GM18505 (cell line): ENCODE data around the gene FAM234B.
"Not testable (repeated sequence)": the region's sequence is repeated elsewhere in the genome, so short reads cannot be mapped to it uniquely, and the experiment has no call there.

Experiments used
- ATAC-seq: cut with Tn5 transposase; IDR thresholded peaks from one replicate; pipeline ENCODE4 v1.9.1; 2021; ENCODE audit not compliant: unreplicated experiment
- POLR2A ChIP-seq: IDR thresholded peaks from 4 replicates; pipeline ENCODE4 v1.6.1; 2011; ENCODE audit warnings: borderline replicate concordance; ENCODE audit not compliant: insufficient read depth, insufficient read length; ENCODE audit errors: extremely low read depth

The FAM234B gene

DNA sequence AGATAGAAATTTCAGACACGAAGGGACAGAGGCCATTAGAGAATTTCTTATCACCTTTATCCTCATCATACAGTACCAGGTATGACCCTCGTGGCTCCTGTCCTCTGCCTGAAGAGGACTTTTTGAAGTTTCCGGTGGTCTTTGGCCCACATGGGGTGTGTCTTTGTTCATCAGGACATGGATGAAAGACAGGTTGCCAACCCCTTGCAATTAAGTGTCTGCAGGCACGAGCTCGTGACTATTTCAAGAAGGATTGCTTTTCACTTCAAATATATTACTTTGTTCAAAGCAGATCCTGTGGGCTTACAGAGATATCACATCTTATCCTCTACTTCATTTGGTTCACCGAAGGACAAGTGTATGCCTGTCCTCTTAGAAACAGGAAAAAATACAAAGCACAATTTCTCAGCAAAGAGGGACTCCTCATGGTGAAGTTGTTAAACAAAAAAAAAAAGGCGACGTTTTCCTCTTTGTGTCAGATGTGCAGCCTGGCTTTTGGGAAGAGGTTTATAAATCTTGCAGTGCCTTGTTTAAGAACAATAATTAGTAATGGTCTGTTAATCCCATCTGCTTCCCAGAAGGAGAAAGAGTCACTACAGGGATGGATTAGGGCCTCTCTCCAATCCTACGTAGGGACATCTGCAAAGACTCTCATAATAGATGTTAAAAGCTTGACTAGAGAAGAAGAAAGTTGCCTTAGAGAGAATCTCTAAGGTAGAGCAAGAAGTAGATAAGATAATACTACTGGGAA, 13.5 kb upstream of the FAM234B start:
- TF ChIP-seq POLR2A = no peak
- ATAC-seq = no peak

GRCh38 chr12:13032164-13032563, 12.0 kb upstream of the FAM234B start:
- TF ChIP-seq POLR2A = no peak
- no peak for ATAC-seq

- ATAC-seq = no peak
- no peak for TF ChIP-seq POLR2A
Measured at GRCh38 chr12:13033476-13033875, 10.7 kb upstream of the FAM234B start.

GRCh38 chr12:13035335-13035734, 8.8 kb upstream of the FAM234B start:
- not testable (repeated sequence) for ATAC-seq

DNA sequence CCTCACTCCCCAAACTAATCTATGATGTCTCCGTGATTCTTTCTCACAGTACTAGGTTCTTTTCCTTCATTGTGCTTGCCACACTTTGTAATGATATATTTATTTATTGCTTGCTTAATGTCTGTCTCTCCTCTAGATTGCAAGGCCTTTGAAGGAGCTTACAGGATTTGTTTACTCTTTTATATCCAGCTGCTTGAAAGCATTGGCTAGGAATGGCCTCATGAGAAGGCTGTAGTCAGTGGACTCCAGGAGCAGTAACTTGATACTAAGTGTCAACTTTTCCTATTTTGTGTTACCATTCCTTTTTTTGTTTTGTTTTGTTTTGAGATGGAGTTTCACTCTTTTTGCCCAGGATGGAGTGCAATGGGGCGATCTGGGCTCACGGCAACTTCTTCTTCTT, 7.3 kb upstream of the FAM234B start:
- ATAC-seq = no peak
- TF ChIP-seq POLR2A = no peak

DNA sequence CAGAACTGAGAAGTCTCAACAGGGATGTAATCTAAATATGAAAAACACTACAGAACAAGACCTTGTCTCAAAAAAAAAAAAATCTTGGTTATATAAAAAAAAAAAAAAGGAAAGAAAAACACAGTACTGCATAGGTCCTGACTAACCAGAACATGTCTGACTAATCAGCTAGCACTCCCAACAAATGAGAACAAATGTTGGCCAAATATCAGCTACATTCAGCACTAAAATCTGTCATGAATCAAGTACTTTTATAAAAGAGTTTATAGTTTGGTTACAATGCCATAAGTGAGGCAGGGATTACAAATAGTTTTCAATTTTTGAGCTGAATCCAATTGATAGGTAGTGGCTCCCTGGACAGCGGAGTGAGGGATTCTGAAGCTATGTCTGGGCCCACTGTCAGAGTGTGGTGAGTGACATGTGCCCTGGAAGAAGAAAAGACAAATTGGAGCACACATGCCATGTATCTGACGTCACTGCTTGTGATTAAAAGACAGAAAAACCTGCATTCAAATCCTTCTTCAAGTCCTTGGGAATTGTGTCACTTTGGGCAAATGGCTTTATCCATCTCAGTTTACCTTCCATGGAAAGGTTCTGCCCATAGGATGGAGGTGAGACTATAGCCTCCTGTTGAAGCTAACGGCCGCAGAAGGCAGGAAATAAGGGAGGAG, 5.6 kb upstream of the FAM234B start:
- TF ChIP-seq POLR2A = no peak
- ATAC-seq = no peak

DNA sequence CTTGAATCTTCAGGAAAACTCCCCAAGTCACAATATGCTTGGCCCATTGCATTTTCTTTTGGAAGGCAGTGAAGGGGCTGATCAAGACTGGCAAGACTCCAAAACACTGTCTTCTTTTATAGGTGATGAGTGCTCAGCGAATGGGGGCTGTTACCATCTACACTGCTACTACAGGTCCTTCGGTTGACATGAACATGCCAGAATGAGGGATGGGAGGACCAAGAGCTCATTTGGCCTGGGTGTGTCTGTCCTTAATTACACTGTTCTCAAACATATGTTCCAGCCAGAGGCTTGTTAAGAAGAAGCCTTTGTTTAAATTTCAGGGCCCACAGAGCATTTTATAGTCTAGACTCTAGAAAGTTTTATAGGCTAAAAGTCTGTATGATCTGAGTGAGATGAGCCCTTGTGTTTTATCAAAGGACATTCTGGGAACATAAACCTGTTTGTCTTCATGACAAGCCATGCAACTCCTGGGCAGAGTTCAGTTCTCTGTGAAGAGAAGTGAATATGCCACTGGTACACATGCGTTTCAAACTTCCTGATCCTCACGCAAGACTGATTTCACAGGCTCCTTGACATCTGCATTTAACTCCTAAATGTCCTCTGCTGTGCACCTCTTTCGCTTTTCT, 4.7 kb upstream of the FAM234B start:
- TF ChIP-seq POLR2A = no peak
- no peak for ATAC-seq

DNA sequence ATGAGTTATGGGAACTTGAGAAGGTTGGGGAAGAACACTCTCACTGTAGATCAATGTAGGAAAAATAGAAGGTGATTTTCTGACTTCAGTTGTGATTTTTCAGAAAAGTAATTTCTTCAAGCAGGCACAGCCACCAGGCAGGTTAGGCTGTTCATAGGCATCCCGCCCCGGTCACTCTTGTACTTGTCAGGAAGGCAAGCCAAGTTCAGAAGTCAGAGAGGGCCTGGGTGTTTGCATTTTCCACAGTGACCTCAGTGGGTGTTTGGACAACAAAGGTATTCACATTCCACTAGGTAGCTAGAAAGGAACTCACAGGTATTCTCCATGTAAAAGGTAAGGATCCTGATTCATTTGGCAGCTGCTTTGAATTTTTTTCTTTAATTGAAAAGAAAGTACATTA, 3.0 kb upstream of the FAM234B start:
- no peak for ATAC-seq
- no peak for TF ChIP-seq POLR2A

- ATAC-seq = no peak
- TF ChIP-seq POLR2A = no peak
Measured at GRCh38 chr12:13042666-13043230, 1.4 kb upstream of the FAM234B start.

GRCh38 chr12:13044906-13045299, 722 bp downstream of the FAM234B start:
- ATAC-seq = no peak
- no peak for TF ChIP-seq POLR2A

DNA sequence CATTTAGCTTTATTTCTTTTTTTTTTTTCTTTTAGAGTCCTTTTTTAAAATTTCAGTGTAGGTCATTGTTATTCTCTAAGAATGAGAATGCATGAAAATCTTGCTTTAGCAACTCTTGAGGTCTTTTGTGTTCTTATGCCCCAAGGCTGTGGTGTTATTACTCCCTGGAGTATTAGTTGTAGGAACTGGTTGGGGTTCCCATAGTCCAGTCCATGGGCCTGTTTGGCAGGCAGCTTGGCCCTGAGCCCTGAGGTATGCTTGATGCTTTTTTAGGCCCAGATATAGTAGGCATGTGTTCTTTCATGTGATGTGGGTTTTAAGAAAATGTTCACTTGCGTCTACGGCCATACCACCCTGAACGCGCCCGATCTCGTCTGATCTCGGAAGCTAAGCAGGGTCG, 1.6 kb downstream of the FAM234B start:
- no peak for TF ChIP-seq POLR2A
- no peak for ATAC-seq

DNA sequence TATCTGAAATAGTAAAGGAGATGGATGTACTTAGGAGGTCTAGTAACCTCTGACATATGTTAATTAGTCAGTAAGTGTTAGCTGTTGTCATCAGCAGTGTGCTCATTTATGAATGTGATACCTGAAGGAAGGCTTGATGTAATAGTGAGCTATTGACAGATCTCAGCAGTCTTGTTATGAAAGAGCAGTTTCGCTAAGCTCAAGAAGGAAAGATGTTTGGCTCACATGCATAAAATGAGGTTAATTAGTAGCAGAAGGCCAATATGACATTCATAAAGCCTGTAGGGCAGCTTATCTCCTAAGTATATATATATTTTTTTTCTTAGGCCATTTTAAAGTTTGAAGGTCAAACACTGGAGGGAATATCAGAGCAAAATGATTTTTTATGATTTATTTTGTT, 2.8 kb downstream of the FAM234B start:
- ATAC-seq = no peak
- no peak for TF ChIP-seq POLR2A

- no peak for TF ChIP-seq POLR2A
- no peak for ATAC-seq
Measured at GRCh38 chr12:13049816-13050215, 5.6 kb downstream of the FAM234B start.

GRCh38 chr12:13052421-13052820, 8.2 kb downstream of the FAM234B start:
- ATAC-seq = no peak
- TF ChIP-seq POLR2A = no peak

DNA sequence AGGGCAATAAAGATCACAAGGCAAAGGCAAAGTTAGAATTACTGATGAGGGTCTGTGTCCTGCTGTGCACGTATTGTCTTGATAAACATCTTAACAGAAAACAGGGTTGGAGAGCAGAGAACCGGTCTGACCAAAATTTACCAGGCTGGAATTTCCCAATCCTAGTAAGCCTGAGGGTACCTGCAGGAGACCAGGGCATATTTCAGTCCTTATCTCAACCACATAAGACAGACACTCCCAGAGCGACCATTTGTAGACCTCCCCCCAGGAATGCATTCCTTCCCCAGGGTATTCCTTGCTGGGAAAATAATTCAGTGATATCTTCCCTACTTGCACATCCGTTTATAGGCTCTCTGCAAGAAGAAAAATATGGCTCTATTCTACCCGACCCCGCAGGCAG, 9.4 kb downstream of the FAM234B start:
- not testable (repeated sequence) for ATAC-seq
